ENCODE data around the gene SPESP1. TPM values are rescaled to one million over a fixed set of nuclear protein-coding genes. Genes with fewer than 3 reads are reported as not detected.

SPESP1 gene
- total RNA-seq, 1 donor from 2014 or later = 1.5 TPM

DNA sequence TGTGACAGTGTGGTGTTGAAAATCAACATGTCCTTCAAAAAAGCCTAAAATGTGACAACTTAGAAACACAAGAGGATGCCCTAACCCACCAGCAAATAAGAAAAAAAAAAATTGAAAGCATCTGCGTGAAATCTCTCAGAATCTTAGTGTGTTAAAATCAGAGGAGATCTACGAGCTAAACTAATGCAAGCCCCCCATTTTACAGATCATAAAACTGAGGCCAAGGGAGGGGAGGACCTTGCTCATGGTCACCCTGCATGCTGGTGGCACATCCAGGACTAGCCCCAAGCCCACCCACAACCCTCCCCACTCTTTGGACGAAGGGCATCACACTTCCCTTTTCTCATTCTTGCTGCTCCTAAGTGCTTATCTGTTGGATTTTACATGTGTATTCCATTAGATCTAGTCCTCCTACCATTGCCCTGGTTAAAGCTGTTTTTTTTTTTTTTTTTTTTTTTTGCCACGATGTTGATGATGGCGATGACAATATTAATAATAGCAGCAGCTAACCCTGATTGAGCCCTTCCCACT is 55.1 kb downstream of the SPESP1 start:
- H3K36me3 ChIP-seq = no peaks in the 10 kb centered on the region
- DNase-seq (ENCODE audit: extremely low spot score in 2 of 2) = no peak
- H3K9me3 ChIP-seq = no peaks in the 10 kb centered on the region
- TF ChIP-seq POLR2A (IDR thresholded peaks at IDR 0.05) = no peak
- TF ChIP-seq, protein P1, sequence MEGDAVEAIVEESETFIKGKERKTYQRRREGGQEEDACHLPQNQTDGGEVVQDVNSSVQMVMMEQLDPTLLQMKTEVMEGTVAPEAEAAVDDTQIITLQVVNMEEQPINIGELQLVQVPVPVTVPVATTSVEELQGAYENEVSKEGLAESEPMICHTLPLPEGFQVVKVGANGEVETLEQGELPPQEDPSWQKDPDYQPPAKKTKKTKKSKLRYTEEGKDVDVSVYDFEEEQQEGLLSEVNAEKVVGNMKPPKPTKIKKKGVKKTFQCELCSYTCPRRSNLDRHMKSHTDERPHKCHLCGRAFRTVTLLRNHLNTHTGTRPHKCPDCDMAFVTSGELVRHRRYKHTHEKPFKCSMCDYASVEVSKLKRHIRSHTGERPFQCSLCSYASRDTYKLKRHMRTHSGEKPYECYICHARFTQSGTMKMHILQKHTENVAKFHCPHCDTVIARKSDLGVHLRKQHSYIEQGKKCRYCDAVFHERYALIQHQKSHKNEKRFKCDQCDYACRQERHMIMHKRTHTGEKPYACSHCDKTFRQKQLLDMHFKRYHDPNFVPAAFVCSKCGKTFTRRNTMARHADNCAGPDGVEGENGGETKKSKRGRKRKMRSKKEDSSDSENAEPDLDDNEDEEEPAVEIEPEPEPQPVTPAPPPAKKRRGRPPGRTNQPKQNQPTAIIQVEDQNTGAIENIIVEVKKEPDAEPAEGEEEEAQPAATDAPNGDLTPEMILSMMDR (IDR thresholded peaks at IDR 0.05) = no peak
- no peak for TF ChIP-seq POLR2AphosphoS5 (IDR thresholded peaks at IDR 0.05; ENCODE audit: insufficient read depth in 1 of 2, low read depth in 1 of 2)
- no peaks in the 10 kb centered on the region for H3K4me1 ChIP-seq
- no peak overlapping the region for H3K27ac ChIP-seq
- no peaks in the 10 kb centered on the region for H3K27me3 ChIP-seq
- intact Hi-C loops (cut with DNase I) = loop anchor here (5.0 kb wide), 1 partner anchor 1713 kb away; no protein-coding TSS in a partner anchor
- H3K4me3 ChIP-seq = no peak overlapping the region

DNA sequence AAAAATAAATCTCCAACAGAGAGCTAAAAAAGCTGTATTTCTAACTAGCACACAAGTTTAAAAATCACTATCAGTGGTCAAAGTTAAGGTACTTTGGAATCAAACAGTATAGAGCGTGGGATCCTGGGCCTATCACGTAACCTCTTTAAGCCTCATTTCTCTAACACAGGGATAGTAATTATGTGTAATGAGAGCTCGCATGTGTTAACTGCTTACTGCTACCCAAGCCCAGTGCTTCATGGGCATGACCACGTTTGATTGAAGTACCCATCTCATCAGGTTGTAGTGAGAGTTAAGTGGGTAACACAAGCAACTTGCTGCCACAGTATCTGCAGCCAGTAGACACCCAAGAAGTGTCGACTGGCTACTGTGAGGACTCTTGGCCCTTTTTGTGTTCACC is 56.0 kb downstream of the SPESP1 start:
- intact Hi-C loops (cut with DNase I) = loop anchor here (5.0 kb wide), 1 partner anchor 1714 kb away; no protein-coding TSS in a partner anchor
- Histone ChIP-seq H3K27me3 (no peaks in the 10 kb centered on the region), H3K36me3 (no peaks in the 10 kb centered on the region), H3K27ac (no peak overlapping the region), H3K4me1 (no peaks in the 10 kb centered on the region), H3K4me3 (no peak overlapping the region), H3K9me3 (no peaks in the 10 kb centered on the region)
- TF ChIP-seq POLR2A (IDR thresholded peaks at IDR 0.05) = no peak
- no peak for TF ChIP-seq POLR2AphosphoS5 (IDR thresholded peaks at IDR 0.05; ENCODE audit: insufficient read depth in 1 of 2, low read depth in 1 of 2)
- TF ChIP-seq, protein P1 (IDR thresholded peaks at IDR 0.05) = no peak
- DNase-seq (ENCODE audit: extremely low spot score in 2 of 2) = no peak

DNA sequence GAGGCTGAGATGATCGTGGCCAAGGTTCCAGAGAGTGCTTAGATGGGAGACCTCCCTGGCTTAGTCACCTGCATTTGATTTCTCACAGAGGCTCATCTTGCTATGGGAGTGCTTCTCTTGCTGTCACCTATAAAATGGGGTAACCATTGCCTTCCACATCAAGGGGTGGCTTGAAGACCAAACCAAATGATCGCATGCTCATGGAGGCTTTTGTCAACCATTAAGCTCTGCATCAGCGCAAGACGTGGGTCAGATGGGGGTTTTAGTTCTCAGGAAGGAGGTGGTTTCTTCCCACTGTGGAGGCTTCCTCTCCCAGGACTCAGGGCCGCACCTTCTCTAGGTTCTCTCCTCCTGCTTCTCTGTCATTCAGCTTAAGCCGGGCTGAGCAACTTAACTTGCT is 56.8 kb downstream of the SPESP1 start:
- intact Hi-C loops (cut with DNase I) = loop anchor here (5.0 kb wide), 1 partner anchor 1715 kb away; no protein-coding TSS in a partner anchor
- Histone ChIP-seq H3K4me1 (no peaks in the 10 kb centered on the region), H3K9me3 (no peaks in the 10 kb centered on the region), H3K27ac (no peak overlapping the region), H3K4me3 (no peak overlapping the region), H3K36me3 (no peaks in the 10 kb centered on the region), H3K27me3 (no peaks in the 10 kb centered on the region)
- peak in 1 of 2 donors; percentile 55 for DNase-seq (ENCODE audit: extremely low spot score in 2 of 2)
- no peak for TF ChIP-seq POLR2A (IDR thresholded peaks at IDR 0.05)
- TF ChIP-seq, protein P1 (IDR thresholded peaks at IDR 0.05) = no peak
- TF ChIP-seq POLR2AphosphoS5 (IDR thresholded peaks at IDR 0.05; ENCODE audit: insufficient read depth in 1 of 2, low read depth in 1 of 2) = no peak

DNA sequence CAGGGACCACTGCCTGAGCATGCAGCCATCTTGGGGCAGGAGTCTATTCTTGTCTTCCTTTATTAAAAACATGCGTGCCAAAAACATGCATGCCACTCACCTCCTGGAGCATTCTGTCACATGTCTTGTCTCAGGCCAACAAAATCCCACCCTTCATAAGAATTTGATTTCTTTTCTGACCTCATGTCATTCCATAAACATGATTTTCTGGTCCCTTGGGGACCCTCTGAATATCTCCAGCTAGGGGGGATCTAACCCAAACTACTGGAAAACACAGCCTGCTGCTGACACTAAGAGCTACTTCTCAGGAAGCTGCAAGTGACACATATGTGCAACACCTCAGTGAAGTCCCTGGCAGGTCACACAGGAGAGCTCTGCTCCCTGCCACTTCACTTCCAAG is 57.4 kb downstream of the SPESP1 start:
- no peak overlapping the region for H3K27ac ChIP-seq
- intact Hi-C loops (cut with DNase I) = loop anchor here (5.0 kb wide), 1 partner anchor 1715 kb away; no protein-coding TSS in a partner anchor
- no peaks in the 10 kb centered on the region for H3K9me3 ChIP-seq
- no peaks in the 10 kb centered on the region for H3K4me1 ChIP-seq
- no peaks in the 10 kb centered on the region for H3K27me3 ChIP-seq
- TF ChIP-seq POLR2A (IDR thresholded peaks at IDR 0.05) = no peak
- no peak for TF ChIP-seq POLR2AphosphoS5 (IDR thresholded peaks at IDR 0.05; ENCODE audit: insufficient read depth in 1 of 2, low read depth in 1 of 2)
- TF ChIP-seq, protein P1 (IDR thresholded peaks at IDR 0.05) = no peak
- no peak for DNase-seq (ENCODE audit: extremely low spot score in 2 of 2)
- H3K4me3 ChIP-seq = no peak overlapping the region
- no peaks in the 10 kb centered on the region for H3K36me3 ChIP-seq

DNA sequence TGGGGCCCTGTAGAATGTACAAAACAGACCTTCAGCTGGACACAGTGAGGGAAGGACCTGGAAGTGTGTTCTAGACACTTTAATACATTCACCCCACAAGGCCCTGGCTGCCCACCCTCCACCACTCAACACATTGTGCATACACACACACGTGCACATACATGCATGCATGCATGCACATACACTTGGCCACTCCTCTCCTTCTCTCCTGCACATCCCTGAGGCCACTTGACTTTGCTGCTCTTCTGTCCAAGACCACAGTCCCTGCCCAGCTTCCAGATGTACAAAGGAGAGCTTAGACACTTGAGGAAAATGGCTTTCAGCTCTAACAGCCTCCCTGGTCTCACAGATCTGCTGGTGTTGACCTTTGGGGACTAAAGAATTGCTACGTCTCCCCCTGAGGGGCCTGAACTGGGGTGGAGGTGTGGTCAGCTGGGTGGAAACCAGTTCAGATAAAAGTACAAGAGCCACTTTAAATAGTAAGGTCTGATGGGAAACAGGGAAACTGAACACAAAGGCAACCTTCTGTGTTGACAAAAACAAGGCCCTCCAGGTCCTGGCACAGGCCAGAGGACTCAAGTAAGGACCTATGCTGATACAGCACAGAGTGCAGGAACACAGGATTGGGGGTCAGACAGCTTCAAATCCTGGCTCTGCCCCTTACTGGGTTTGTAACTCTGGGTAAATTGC is 59.4 kb downstream of the SPESP1 start:
- intact Hi-C loops (cut with DNase I) = loop anchor here (5.0 kb wide), 1 partner anchor 1717 kb away; no protein-coding TSS in a partner anchor
- no peak for DNase-seq (ENCODE audit: extremely low spot score in 2 of 2)
- Histone ChIP-seq H3K27ac (no peak overlapping the region), H3K36me3 (no peaks in the 10 kb centered on the region), H3K4me1 (no peaks in the 10 kb centered on the region), H3K4me3 (no peak overlapping the region), H3K9me3 (no peaks in the 10 kb centered on the region), H3K27me3 (no peaks in the 10 kb centered on the region)
- TF ChIP-seq POLR2AphosphoS5 (IDR thresholded peaks at IDR 0.05; ENCODE audit: insufficient read depth in 1 of 2, low read depth in 1 of 2) = no peak
- TF ChIP-seq, protein P1 (IDR thresholded peaks at IDR 0.05) = no peak
- TF ChIP-seq POLR2A (IDR thresholded peaks at IDR 0.05) = no peak
